HG02571 (cell line): ENCODE results near the gene HNRNPA3.

Experiments used
- ATAC-seq: cut with Tn5 transposase; IDR thresholded peaks from one replicate; pipeline ENCODE4 v1.9.1; 2021; ENCODE audit warnings: mild to moderate bottlenecking, moderate library complexity; ENCODE audit not compliant: unreplicated experiment

Gene HNRNPA3

DNA sequence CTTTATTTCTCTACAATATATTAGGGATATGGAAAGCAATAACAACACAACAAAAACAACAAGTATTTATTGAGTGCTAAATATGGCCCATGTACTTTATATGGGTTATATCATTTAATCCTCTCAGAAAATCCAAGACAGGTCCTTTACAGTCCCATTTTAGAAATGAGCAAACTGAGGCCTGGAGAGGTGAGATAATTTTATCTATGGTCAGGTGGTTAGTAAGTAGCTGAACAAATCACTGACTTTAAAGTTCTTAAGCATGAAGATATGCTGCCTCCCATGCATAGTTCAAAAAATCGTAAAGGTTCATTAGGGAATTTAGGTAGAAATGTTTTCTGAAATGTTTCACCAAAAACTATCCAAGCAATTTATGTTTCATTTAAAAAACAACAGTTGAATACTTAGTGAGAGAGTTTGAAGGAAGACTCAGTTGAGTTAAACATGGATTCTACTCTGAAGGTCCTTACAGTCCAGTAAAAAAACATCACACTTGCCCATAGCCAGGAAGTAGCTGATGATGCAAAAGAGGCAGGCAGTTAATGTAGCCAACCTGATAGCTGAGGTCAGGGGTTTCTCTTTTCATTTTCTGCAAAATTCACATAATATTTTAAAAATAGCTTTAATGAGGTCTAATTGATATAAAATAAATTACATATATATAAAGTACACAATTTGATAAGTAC is 59.5 kb downstream of the HNRNPA3 start:
- no peak for ATAC-seq

- ATAC-seq = no peak
These were observed 60.2 kb downstream of the HNRNPA3 start for GRCh38 chr2:177272765-177273164.

DNA sequence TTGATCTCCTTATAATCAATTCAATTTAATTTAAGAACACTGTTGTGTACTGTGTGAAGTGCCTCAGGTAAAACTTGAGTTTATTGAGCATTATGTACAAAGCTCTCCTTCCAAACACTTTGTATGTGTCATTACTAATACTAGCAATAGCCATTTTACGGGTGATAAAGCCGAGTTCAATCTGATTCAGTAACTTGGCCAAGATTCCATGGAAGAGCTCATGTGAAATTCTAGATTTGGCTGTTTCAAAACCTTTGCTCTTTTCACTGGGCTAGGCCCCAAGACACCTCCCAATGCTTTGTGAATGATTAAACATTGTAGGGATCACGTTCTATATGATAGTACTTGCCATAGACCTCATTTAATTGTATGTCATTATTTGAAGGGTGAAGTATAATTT is 60.8 kb downstream of the HNRNPA3 start:
- no peak for ATAC-seq
